ENCODE results near the gene DAPL1.

DNA sequence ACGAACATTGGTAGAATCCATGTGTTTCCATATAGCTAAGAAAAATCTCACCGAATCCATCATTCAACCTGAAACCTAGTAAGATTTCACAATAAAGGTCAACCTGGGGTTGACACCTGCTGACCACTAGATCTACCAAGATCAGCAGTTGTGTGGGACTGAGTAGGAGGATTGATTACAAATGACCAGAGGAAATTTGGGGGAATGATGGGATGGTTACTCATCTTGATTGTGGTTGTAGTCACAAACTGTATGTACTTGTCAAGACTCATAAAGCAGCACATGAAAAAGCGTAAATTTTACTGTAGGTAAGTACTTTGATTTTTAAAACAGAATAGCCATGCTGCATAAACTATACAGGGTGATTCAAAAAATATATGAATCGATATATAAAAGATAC is 14.7 kb downstream of the DAPL1 start:
- TF ChIP-seq EZH2 (IDR thresholded peaks at IDR 0.05): no peak
- TF ChIP-seq POLR2AphosphoS5 (IDR thresholded peaks at IDR 0.05; ENCODE audit: borderline replicate concordance, low read depth, low read length): no peak
